ENCODE measurements around the gene UGT1A1.

DNA sequence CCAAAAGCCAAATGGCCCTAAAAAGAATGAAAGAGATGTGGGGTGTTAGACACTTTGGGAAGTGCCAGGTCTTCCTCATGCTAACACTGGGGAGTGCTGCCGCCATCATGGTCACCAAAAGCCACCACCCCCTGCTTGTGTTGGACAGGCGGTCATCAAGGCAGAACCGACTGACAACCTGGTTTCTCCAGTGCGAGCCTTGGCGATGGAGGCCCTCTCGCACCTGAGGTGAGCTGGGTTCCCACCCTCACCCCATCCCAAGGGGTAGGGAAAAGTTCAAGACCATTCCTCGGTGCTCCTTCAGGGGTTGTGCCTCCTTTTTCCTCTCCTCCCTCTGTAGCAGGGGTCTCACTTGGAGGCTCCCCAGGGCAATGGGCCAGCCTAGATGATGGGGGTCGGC, 51.7 kb downstream of the UGT1A1 start:
- TF ChIP-seq ZNF766 (CRISPR knock-in tag; conservative IDR thresholded peaks at IDR 0.05) (no peak), FIP1L1 (IDR thresholded peaks at IDR 0.05; ENCODE audit: low read depth, low read length, poor library complexity, severe bottlenecking) (no peak), CREM (IDR thresholded peaks at IDR 0.05; ENCODE audit: low read depth) (no peak), CTCF (IDR thresholded peaks at IDR 0.05 in 2 of 3, conservative IDR thresholded peaks at IDR 0.05 in 1 of 3; ENCODE audit: insufficient read depth in 2 of 3, low read depth in 1 of 3, low read length in 3 of 3) (no peak), KLF6 (CRISPR knock-in tag; IDR thresholded peaks at IDR 0.05; ENCODE audit: borderline replicate concordance) (no peak)
